H1 (cell line): ENCODE data around the gene CNTN6. TPM values are rescaled to one million over a fixed set of nuclear protein-coding genes. Genes with fewer than 3 reads are reported as not detected.

Experiments
- BACH1 ChIP-seq: IDR thresholded peaks from 2 replicates; pipeline ENCODE4 v1.6.1; 2012; ENCODE audit warnings: low read length, improper control_type of control experiment
- NRF1 ChIP-seq: IDR thresholded peaks from 2 replicates; pipeline ENCODE4 v1.6.1; 2011; ENCODE audit warnings: mild to moderate bottlenecking, low read depth, low read length, improper control_type of control experiment
- SUZ12 ChIP-seq: fragments of 200-600 bp; sonication (generic); IDR thresholded peaks from 2 replicates; pipeline ENCODE4 v1.6.1; 2012; ENCODE audit warnings: mild to moderate bottlenecking, inconsistent platforms, low read length, moderate library complexity, mixed read lengths
- TAF7 ChIP-seq: optimal IDR thresholded peaks from 2 replicates; pipeline ENCODE3; 2011; ENCODE audit warnings: low read depth, mild to moderate bottlenecking, inconsistent platforms, low read length, moderate library complexity, borderline replicate concordance
- polyA plus RNA-seq, 7 experiments: library from polyadenylated mRNA; depleted of rRNA in 3 of 7; stranded (reverse) in 5 of 7; unstranded in 2 of 7; fragments of >200 nt in 5 of 7; fragments of 200-250 nt in 2 of 7; gene quantifications; 1 replicate in 5 of 7; 2 replicates in 1 of 7; 4 replicates in 1 of 7; pipeline versions ENCODE4 v1.2.1 to v1.2.3, GENCODE V29; 2011 to 2013; ENCODE audit warnings: missing spikeins in 2 of 7, mixed read lengths in 2 of 7
- total RNA-seq: library from RNA; stranded (reverse); fragmentation: NEBNext Ultra II Directional; extraction: Animal tissue kit (Norgen Biotek cat#: 25700); gene quantifications from 2 replicates; pipeline ENCODE4 v1.2.1, GENCODE V29; 2021
- TF ChIP-seq, protein P1 (sequence below): IDR thresholded peaks from 2 replicates; pipeline ENCODE4 v1.6.1; 2012; ENCODE audit warnings: inconsistent platforms

Gene CNTN6
- total and polyA plus RNA-seq, 2 of the 8 experiments (the other 6 are each of a cell fraction or from before 2014, with no cell fraction given): not detected

GRCh38 chr3:1275495-1275894 is 182.7 kb downstream of the CNTN6 start (continued):
- no peak for TF ChIP-seq TAF7
- no peak for TF ChIP-seq BACH1
- no peak for TF ChIP-seq SUZ12
- TF ChIP-seq, protein P1, sequence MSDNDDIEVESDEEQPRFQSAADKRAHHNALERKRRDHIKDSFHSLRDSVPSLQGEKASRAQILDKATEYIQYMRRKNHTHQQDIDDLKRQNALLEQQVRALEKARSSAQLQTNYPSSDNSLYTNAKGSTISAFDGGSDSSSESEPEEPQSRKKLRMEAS: no peak
- TF ChIP-seq NRF1: no peak
